Tibial nerve (tissue), 4 donors: ENCODE data around the gene NUP133.

Source experiments
- CTCF ChIP-seq, 5 experiments: fragments of 200-600 bp in 3 of 5; fragments of 450-650 bp in 2 of 5; sonication (generic) in 3 of 5; IDR thresholded peaks; one replicate each; pipeline ENCODE4 v1.5.1; 2016 to 2019; ENCODE audit warnings: antibody characterized with exemption in 5 of 5, mild to moderate bottlenecking in 3 of 5, moderate library complexity in 2 of 5
- EP300 ChIP-seq, 2 donors: sonication (generic); formaldehyde crosslinking; IDR thresholded peaks; one replicate each; pipeline ENCODE4 v1.6.1; 2017; ENCODE audit warnings: antibody characterized with exemption in 2 of 2, mild to moderate bottlenecking in 1 of 2
- POLR2A ChIP-seq, 2 donors: fragments of 450-650 bp; IDR thresholded peaks; one replicate each; pipeline ENCODE4 v1.6.1; 2017; ENCODE audit warnings: antibody characterized with exemption in 2 of 2, mild to moderate bottlenecking in 2 of 2, moderate library complexity in 2 of 2

GRCh38 chr1:229514578-229515275 is 6.6 kb upstream of the NUP133 start:
- TF ChIP-seq CTCF (IDR thresholded peaks at IDR 0.05) (peak; percentile 69 to 85 (median 75)), POLR2A (IDR thresholded peaks at IDR 0.05) (no peak), EP300 (IDR thresholded peaks at IDR 0.05) (no peak)
